GM12878 (cell line): ENCODE measurements around the gene NSL1. TPM values are rescaled to one million over a fixed set of nuclear protein-coding genes. Genes with fewer than 3 reads are reported as not detected.

Experiments
- ATAC-seq: fragments of 200-7000 bp; cut with Tn5 transposase; 3 replicates; pipeline ENCODE4 v1.9.1; 2020; ENCODE audit warnings: mild to moderate bottlenecking, moderate library complexity
- BruUV-seq: library from RNA; stranded (reverse); fragments of 400-500 nt; replicated peaks from 2 replicates; lab custom pipeline; 2021; lab: Mats Ljungman, UMichigan
- CTCF ChIA-PET: fragments of 300-600 bp; sonication (Branson Sonifier 250); formaldehyde crosslinking; extraction: SDS; loops from one replicate; lab custom pipeline; 2021; ENCODE audit warnings: inconsistent platforms; lab: Yijun Ruan, JAX
- POLR2A ChIA-PET: fragments of 350-600 bp; formaldehyde crosslinking; extraction: SDS; loops from one replicate; lab custom pipeline; 2021; ENCODE audit warnings: inconsistent platforms; lab: Charles Lee
- RAD21 ChIA-PET: fragments of 300-600 bp; sonication (Branson Sonifier 250); formaldehyde crosslinking; loops from one replicate; lab custom pipeline; 2023; ENCODE audit warnings: antibody characterized with exemption; ENCODE audit not compliant: unreplicated experiment; lab: Charles Lee
- SMC1A ChIA-PET: fragments of 300-600 bp; sonication (Branson Sonifier 250); formaldehyde crosslinking; loops from one replicate; lab custom pipeline; 2023; ENCODE audit not compliant: unreplicated experiment, uncharacterized antibody; lab: Charles Lee
- DNase-seq: peaks from one replicate; pipeline ENCODE4 v3.0.0-alpha.2; 2011; ENCODE audit warnings: low read depth, low spot score
- FAIRE-seq: peaks from 3 replicates; lab custom pipeline; 2011; peaks lifted over from hg19 to GRCh38; lab: Jason Lieb, UNC
- H2AFZ ChIP-seq: 2 replicates; pipeline ENCODE4 v1.6.0; 2011; ENCODE audit warnings: low read depth, low read length, control low read depth; ENCODE audit not compliant: control insufficient read depth
- H3K27ac ChIP-seq: 2 replicates; pipeline ENCODE4 v1.5.1; 2011; ENCODE audit warnings: control low read depth; ENCODE audit not compliant: control insufficient read depth, insufficient read depth
- H3K27me3 ChIP-seq, 2 experiments: replicated peaks in 1 of 2; 2 replicates each; pipeline versions ENCODE4 v1.6.0 to v1.6.1; 2011; ENCODE audit warnings: low read length in 1 of 2; ENCODE audit not compliant: control insufficient read depth in 2 of 2, insufficient read depth in 2 of 2
- H3K36me3 ChIP-seq, 2 experiments: 2 replicates each; pipeline ENCODE4 v1.5.1; 2011; ENCODE audit warnings: low read length in 1 of 2; ENCODE audit not compliant: control insufficient read depth in 2 of 2, insufficient read depth in 2 of 2
- H3K4me1 ChIP-seq: 2 replicates; pipeline ENCODE4 v1.6.1; 2011; ENCODE audit warnings: mild to moderate bottlenecking, low read length, moderate library complexity, mixed read lengths; ENCODE audit not compliant: control insufficient read depth, insufficient read depth
- H3K4me2 ChIP-seq: 2 replicates; pipeline ENCODE4 v1.6.0; 2011; ENCODE audit warnings: control low read depth; ENCODE audit not compliant: control insufficient read depth, insufficient read depth
- H3K4me3 ChIP-seq: fragments of 200-600 bp; sonication (generic); 2 replicates; pipeline ENCODE4 v1.5.1; 2016
- H3K79me2 ChIP-seq: 2 replicates; pipeline ENCODE4 v1.6.0; 2011; ENCODE audit warnings: low read length; ENCODE audit not compliant: control insufficient read depth, insufficient read depth
- H3K9ac ChIP-seq: 2 replicates; pipeline ENCODE4 v1.8.0; 2011; ENCODE audit warnings: low read length, control low read depth, mixed read lengths; ENCODE audit not compliant: control insufficient read depth, insufficient read depth
- H3K9me3 ChIP-seq: replicated peaks from 3 replicates; pipeline ENCODE4 v1.5.1; 2011; ENCODE audit warnings: mild to moderate bottlenecking, low read length; ENCODE audit not compliant: control insufficient read depth, insufficient read depth
- H4K20me1 ChIP-seq: 2 replicates; pipeline ENCODE4 v1.6.0; 2011; ENCODE audit not compliant: control insufficient read depth, insufficient read depth
- CTCF ChIP-seq, 3 experiments: IDR thresholded peaks in 2 of 3; conservative IDR thresholded peaks in 1 of 3; 2 replicates each; pipeline ENCODE4 v1.5.1; 2011; ENCODE audit warnings: low read depth in 3 of 3, low read length in 3 of 3, mild to moderate bottlenecking in 3 of 3, control low read depth in 2 of 3, moderate library complexity in 2 of 3, inconsistent platforms in 1 of 3, mixed read lengths in 1 of 3; ENCODE audit not compliant: control insufficient read depth in 2 of 3, insufficient read depth in 1 of 3; ENCODE audit errors: extremely low read depth in 1 of 3
- NBN ChIP-seq: fragments of 450-650 bp; IDR thresholded peaks from 2 replicates; pipeline ENCODE4 v1.6.1; 2016
- RAD21 ChIP-seq: IDR thresholded peaks from 2 replicates; pipeline ENCODE4 v1.6.1; 2011; ENCODE audit warnings: mild to moderate bottlenecking, low read depth, low read length, moderate library complexity; ENCODE audit not compliant: insufficient read depth
- SMAD1 ChIP-seq: fragments of 450-650 bp; IDR thresholded peaks from 2 replicates; pipeline ENCODE4 v1.6.1; 2018; ENCODE audit warnings: mild to moderate bottlenecking, low read depth; ENCODE audit not compliant: partially characterized antibody
- WGBS: methylation state at CpG from one replicate; pipeline ENCODE4 v1.1.6; 2016; ENCODE audit warnings: low lambda C conversion rate; ENCODE audit not compliant: insufficient replicate concordance, insufficient coverage; ENCODE audit errors: missing lambda C conversion rate; 5-methylcytosine and 5-hydroxymethylcytosine counted together
- in situ Hi-C: fragments of 300-500 bp; cut with MboI; formaldehyde crosslinking; loops from 9 replicates; pipeline ENCODE4 v1.14.3; 2018; ENCODE audit warnings: mixed read lengths
- intact Hi-C: fragments of 100-400 bp; cut with micrococcal nuclease; formaldehyde crosslinking; loops from one replicate; pipeline ENCODE4 v1.14.2; 2022; ENCODE audit not compliant: unreplicated experiment
- polyA plus RNA-seq, 11 experiments: library from polyadenylated mRNA; depleted of rRNA in 4 of 11; unstranded in 6 of 11; stranded (reverse) in 5 of 11; fragments of >200 nt; fragmentation: Nextera tagmentation in 4 of 11; fragmentation: Illumina TruSeq in 1 of 11; extraction: Ambion mirVana in 4 of 11; extraction: Trizol in 1 of 11; gene quantifications; 1 replicate in 1 of 11; 2 replicates in 10 of 11; pipeline versions ENCODE4 v1.2.1 to v1.2.3, GENCODE V29; 2011 to 2016; ENCODE audit warnings: inconsistent platforms in 2 of 11, missing spikeins in 2 of 11, low read depth in 1 of 11
- total RNA-seq, 4 experiments: library from RNA; depleted of rRNA in 3 of 4; stranded (reverse); fragments of >200 nt in 3 of 4; fragmentation: Illumina TruSeq in 1 of 4; extraction: Trizol in 1 of 4; gene quantifications; 2 replicates each; pipeline versions ENCODE4 v1.2.1 to v1.2.3, GENCODE V29; 2013 to 2021
- TF ChIP-seq, protein P1 (sequence below): IDR thresholded peaks from 2 replicates; pipeline ENCODE4 v1.6.1; 2012; ENCODE audit warnings: low read depth, low read length, improper control_type of control experiment

Gene NSL1
- total and polyA plus RNA-seq, 10 of the 15 experiments (the other 5 are each of a cell fraction or from before 2014, with no cell fraction given), result 36.7 to 74.2 (median 46.4) TPM

DNA sequence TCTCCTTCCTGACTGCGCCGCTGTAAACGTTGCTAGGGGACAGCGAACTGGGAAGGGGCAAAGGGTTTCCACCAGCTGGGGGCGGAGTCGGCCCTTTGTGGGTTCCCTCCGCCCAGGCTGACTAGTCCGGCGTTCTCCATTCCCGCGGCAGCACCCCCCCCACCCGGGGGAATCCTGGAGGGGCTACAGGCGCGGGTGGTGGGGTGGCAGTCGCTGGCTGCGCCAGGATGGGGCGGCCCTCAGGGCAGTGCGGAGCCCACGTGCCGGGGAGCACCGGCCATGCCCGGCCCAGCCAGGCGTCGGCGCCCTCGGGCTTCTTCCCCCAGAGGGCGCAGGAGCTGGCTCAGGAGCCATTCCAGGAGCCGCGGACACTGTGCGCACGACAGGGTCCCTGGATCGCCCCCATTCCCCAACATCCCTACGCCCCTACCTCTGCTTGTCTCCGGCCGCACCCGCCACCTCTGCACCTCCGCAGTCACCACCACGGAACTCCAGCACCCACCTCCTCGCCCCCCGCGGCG lies 92.4 kb downstream of the NSL1 start (continued):
- no peak for TF ChIP-seq SMAD1

DNA sequence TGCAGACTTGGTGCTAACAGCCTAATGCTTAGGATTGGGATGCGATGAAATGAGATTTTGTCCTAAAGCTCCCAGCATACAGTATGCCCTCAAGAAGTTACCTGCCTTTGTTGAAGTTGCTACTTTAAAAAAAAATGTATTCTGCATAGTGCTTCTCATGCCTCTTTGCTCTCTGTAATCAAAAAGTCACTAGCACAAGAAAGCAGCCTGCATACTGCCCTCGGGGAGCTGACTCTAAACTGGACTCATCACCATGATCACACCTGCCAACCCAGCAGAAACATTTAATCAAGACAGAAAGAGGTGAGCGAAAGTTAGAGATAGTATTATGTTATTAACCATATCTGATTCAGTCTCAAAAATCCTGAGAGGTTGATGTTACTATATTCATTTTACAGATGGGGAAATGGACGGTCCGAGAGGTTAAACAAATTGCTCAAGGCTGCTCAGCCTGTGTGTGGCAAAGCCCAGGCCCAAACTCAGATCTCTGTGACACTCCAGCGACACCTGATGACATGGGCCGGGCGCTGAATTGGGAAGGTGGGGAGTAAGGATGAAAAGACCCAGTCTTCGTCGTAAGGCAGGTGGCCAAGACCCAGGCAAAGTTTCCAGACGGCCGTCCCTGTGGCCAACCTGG lies 93.0 kb downstream of the NSL1 start:
- ChIA-PET SMC1A (interaction anchor here (0.9 to 4.8 kb wide), 21 partner anchors 9 to 296 kb away, joined by 3 to 64 read pairs (median 5); partner anchors contain the start of genes NSL1 and TATDN3), CTCF (interaction anchor here (1.0 to 4.7 kb wide), 19 partner anchors 10 to 296 kb away, joined by 3 to 91 read pairs (median 5); no protein-coding TSS in a partner anchor), POLR2A (interaction anchor here (0.6 to 4.7 kb wide), 3 partner anchors 20 to 895 kb away, joined by 3 to 29 read pairs (median 7); partner anchors contain the start of genes NSL1 and TATDN3), RAD21 (interaction anchor here (0.6 to 4.8 kb wide), 12 partner anchors 15 to 296 kb away, joined by 3 to 47 read pairs (median 6); partner anchors contain the start of gene ATF3)
- BruUV-seq, result no TSS peak
- DNase-seq (no peak), FAIRE-seq (no peak), ATAC-seq (peak; percentile 29)
- H3K9me3 ChIP-seq, result no peaks in the 10 kb centered on the region
- H3K4me3 ChIP-seq, result peak overlapping the region; percentile 82
- H3K9ac ChIP-seq, result peak overlapping the region; percentile 56
- peak overlapping the region; percentile 77 for H2AFZ ChIP-seq
- H3K27me3 ChIP-seq, result no peaks in the 10 kb centered on the region
- in situ Hi-C loops, result no loop called here
- H3K36me3 ChIP-seq, result peaks cover 0 to 5% of the 10 kb centered on the region in 2 experiments; a peak in 1 of 4 replicates
- WGBS, result 5% methylated on average over 12 of the region's 12 CpGs
- no peak overlapping the region for H3K27ac ChIP-seq
- TF ChIP-seq NBN (no peak), RAD21 (peak; percentile 26; the same call in 1 of the 2 replicates), CTCF (IDR thresholded peaks at IDR 0.05 in 2 of 3, conservative IDR thresholded peaks at IDR 0.05 in 1 of 3; ENCODE audit: control insufficient read depth in 2 of 3, extremely low read depth in 1 of 3, insufficient read depth in 1 of 3, low read depth in 3 of 3, low read length in 3 of 3) (peak in 1 of 3 experiments; percentile 44; a peak in 3 of 6 replicates)
- TF ChIP-seq, protein P1, sequence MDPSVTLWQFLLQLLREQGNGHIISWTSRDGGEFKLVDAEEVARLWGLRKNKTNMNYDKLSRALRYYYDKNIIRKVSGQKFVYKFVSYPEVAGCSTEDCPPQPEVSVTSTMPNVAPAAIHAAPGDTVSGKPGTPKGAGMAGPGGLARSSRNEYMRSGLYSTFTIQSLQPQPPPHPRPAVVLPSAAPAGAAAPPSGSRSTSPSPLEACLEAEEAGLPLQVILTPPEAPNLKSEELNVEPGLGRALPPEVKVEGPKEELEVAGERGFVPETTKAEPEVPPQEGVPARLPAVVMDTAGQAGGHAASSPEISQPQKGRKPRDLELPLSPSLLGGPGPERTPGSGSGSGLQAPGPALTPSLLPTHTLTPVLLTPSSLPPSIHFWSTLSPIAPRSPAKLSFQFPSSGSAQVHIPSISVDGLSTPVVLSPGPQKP, result no peak
- peak overlapping the region; percentile 95 for H3K4me2 ChIP-seq
- H3K79me2 ChIP-seq, result peaks cover 6% of the 10 kb centered on the region
- H3K4me1 ChIP-seq, result peaks cover 27% of the 10 kb centered on the region
- no peaks in the 10 kb centered on the region for H4K20me1 ChIP-seq
- intact Hi-C loops, result loop anchor here (1.0 kb wide), 3 partner anchors 15 to 84 kb away; no protein-coding TSS in a partner anchor
